NCI-H2227 (cell line): ENCODE measurements around the gene SIGMAR1.
A peak's percentile ranks its signal among the peaks of the same experiment; 100 is the strongest.

Source experiments
- DNase-seq: peaks from one replicate; lab custom pipeline; 2025; ENCODE audit not compliant: unreplicated experiment; lab: John Stamatoyannopoulos, UW

Gene SIGMAR1

GRCh38 chr9:34637356-34638137, at the start of gene SIGMAR1:
SIGMAR1 (minus strand) TSS chr9:34637787; CDS start chr9:34637697, 90 bp downstream.
- peak; percentile 93 for DNase-seq

- no peak for DNase-seq
These were observed 49.1 kb upstream of the SIGMAR1 start for GRCh38 chr9:34686732-34687131.

GRCh38 chr9:34686231-34686630, 48.6 kb upstream of the SIGMAR1 start:
- DNase-seq, result no peak

GRCh38 chr9:34685591-34685990, 48.0 kb upstream of the SIGMAR1 start:
- DNase-seq, result no peak

- no peak for DNase-seq
These were observed 47.2 kb upstream of the SIGMAR1 start for GRCh38 chr9:34684816-34685215.

GRCh38 chr9:34684145-34684544, 46.6 kb upstream of the SIGMAR1 start:
- no peak for DNase-seq

GRCh38 chr9:34675869-34676268, 38.3 kb upstream of the SIGMAR1 start:
- no peak for DNase-seq

GRCh38 chr9:34675048-34675714, 37.6 kb upstream of the SIGMAR1 start:
- peak; percentile 50 for DNase-seq

GRCh38 chr9:34674440-34674839, 36.9 kb upstream of the SIGMAR1 start:
- DNase-seq, result no peak

GRCh38 chr9:34671307-34671706, 33.7 kb upstream of the SIGMAR1 start:
- DNase-seq, result no peak

- no peak for DNase-seq
These were observed 32.4 kb upstream of the SIGMAR1 start for GRCh38 chr9:34669809-34670562.

GRCh38 chr9:34665381-34666250, 28.0 kb upstream of the SIGMAR1 start:
- DNase-seq, result peak; percentile 95

- DNase-seq, result no peak
These were observed 27.4 kb upstream of the SIGMAR1 start for GRCh38 chr9:34665067-34665380.

- peak; percentile 57 for DNase-seq
These were observed 26.9 kb upstream of the SIGMAR1 start for GRCh38 chr9:34664281-34665066.

- DNase-seq, result no peak
These were observed 25.7 kb upstream of the SIGMAR1 start for GRCh38 chr9:34663303-34663605.

- no peak for DNase-seq
These were observed 25.1 kb upstream of the SIGMAR1 start, which contains the start of gene CCL27 for GRCh38 chr9:34662526-34663302. CCL27 (minus strand) TSS chr9:34662657; CDS start chr9:34662633, 24 bp downstream.

GRCh38 chr9:34659592-34660253, 22.1 kb upstream of the SIGMAR1 start:
- DNase-seq, result no peak

GRCh38 chr9:34658461-34658860, 20.9 kb upstream of the SIGMAR1 start:
- no peak for DNase-seq

GRCh38 chr9:34656992-34657391, 19.4 kb upstream of the SIGMAR1 start:
- DNase-seq, result no peak
